ENCODE measurements around the gene HBZ.

HBZ gene

GRCh38 chr16:117379-118365 lies 34.8 kb upstream of the HBZ start:
- no peak overlapping the region for H3K4me3 ChIP-seq (ENCODE audit: severe bottlenecking)
- no peak overlapping the region for H3K27ac ChIP-seq (ENCODE audit: poor library complexity, severe bottlenecking)
- H3K27me3 ChIP-seq (ENCODE audit: insufficient read depth, poor library complexity, severe bottlenecking) = no peaks in the 10 kb centered on the region
- peak; percentile 76 for ATAC-seq (ENCODE audit: low read depth)
- H3K4me1 ChIP-seq (ENCODE audit: insufficient read depth, poor library complexity, severe bottlenecking) = no peaks in the 10 kb centered on the region
- peaks cover 39% of the 10 kb centered on the region for H3K36me3 ChIP-seq (ENCODE audit: low read depth)
- no peaks in the 10 kb centered on the region for H3K9me3 ChIP-seq (ENCODE audit: severe bottlenecking)
- DNase-seq (ENCODE audit: low spot score) = no peak
- peak; percentile 84 for TF ChIP-seq CTCF (IDR thresholded peaks at IDR 0.05; ENCODE audit: poor library complexity, severe bottlenecking)

GRCh38 chr16:118857-119256 lies 33.6 kb upstream of the HBZ start:
- no peak for TF ChIP-seq CTCF (IDR thresholded peaks at IDR 0.05; ENCODE audit: poor library complexity, severe bottlenecking)
- Histone ChIP-seq H3K36me3 (ENCODE audit: low read depth) (peaks cover 30% of the 10 kb centered on the region), H3K4me3 (ENCODE audit: severe bottlenecking) (no peak overlapping the region), H3K4me1 (ENCODE audit: insufficient read depth, poor library complexity, severe bottlenecking) (no peaks in the 10 kb centered on the region), H3K27me3 (ENCODE audit: insufficient read depth, poor library complexity, severe bottlenecking) (no peaks in the 10 kb centered on the region), H3K9me3 (ENCODE audit: severe bottlenecking) (no peaks in the 10 kb centered on the region), H3K27ac (ENCODE audit: poor library complexity, severe bottlenecking) (no peak overlapping the region)
- no peak for DNase-seq (ENCODE audit: low spot score)
- ATAC-seq (ENCODE audit: low read depth) = no peak

- Histone ChIP-seq H3K4me3 (ENCODE audit: severe bottlenecking) (no peak overlapping the region), H3K4me1 (ENCODE audit: insufficient read depth, poor library complexity, severe bottlenecking) (no peaks in the 10 kb centered on the region), H3K27me3 (ENCODE audit: insufficient read depth, poor library complexity, severe bottlenecking) (no peaks in the 10 kb centered on the region), H3K36me3 (ENCODE audit: low read depth) (peaks cover 27% of the 10 kb centered on the region), H3K9me3 (ENCODE audit: severe bottlenecking) (no peaks in the 10 kb centered on the region), H3K27ac (ENCODE audit: poor library complexity, severe bottlenecking) (no peak overlapping the region)
- TF ChIP-seq CTCF (IDR thresholded peaks at IDR 0.05; ENCODE audit: poor library complexity, severe bottlenecking) = no peak
- ATAC-seq (ENCODE audit: low read depth) = no peak
- DNase-seq (ENCODE audit: low spot score) = no peak
These were observed 33.1 kb upstream of the HBZ start for GRCh38 chr16:119295-119694.

GRCh38 chr16:119835-120491 lies 32.5 kb upstream of the HBZ start:
- DNase-seq (ENCODE audit: low spot score) = no peak
- H3K4me3 ChIP-seq (ENCODE audit: severe bottlenecking) = no peak overlapping the region
- no peak overlapping the region for H3K27ac ChIP-seq (ENCODE audit: poor library complexity, severe bottlenecking)
- H3K4me1 ChIP-seq (ENCODE audit: insufficient read depth, poor library complexity, severe bottlenecking) = no peaks in the 10 kb centered on the region
- H3K27me3 ChIP-seq (ENCODE audit: insufficient read depth, poor library complexity, severe bottlenecking) = no peaks in the 10 kb centered on the region
- TF ChIP-seq CTCF (IDR thresholded peaks at IDR 0.05; ENCODE audit: poor library complexity, severe bottlenecking) = no peak
- peaks cover 27% of the 10 kb centered on the region for H3K36me3 ChIP-seq (ENCODE audit: low read depth)
- H3K9me3 ChIP-seq (ENCODE audit: severe bottlenecking) = no peaks in the 10 kb centered on the region
- no peak for ATAC-seq (ENCODE audit: low read depth)
